ENCODE measurements around the gene PRDM5. TPM values are rescaled to one million over a fixed set of nuclear protein-coding genes. Genes with fewer than 3 reads are reported as not detected.

PRDM5 gene
- total RNA-seq, 1 experiment from 2014 or later = 7.1 TPM

- Histone ChIP-seq H3K9me3 (ENCODE audit: low read depth, low read length, poor library complexity, severe bottlenecking) (no peaks in the 10 kb centered on the region), H3K36me3 (ENCODE audit: insufficient read depth, low read length, poor library complexity, severe bottlenecking) (no peaks in the 10 kb centered on the region), H3K4me1 (ENCODE audit: insufficient read depth, low read length, poor library complexity, severe bottlenecking) (no peaks in the 10 kb centered on the region), H3K27me3 (replicated peaks; ENCODE audit: insufficient read depth, low read depth, low read length, poor library complexity) (no peaks in the 10 kb centered on the region), H3K27ac (ENCODE audit: low read depth, low read length, poor library complexity, severe bottlenecking) (no peak overlapping the region), H3K4me3 (ENCODE audit: low read depth, low read length, poor library complexity, severe bottlenecking) (no peak overlapping the region)
- ChIA-PET POLR2A (ENCODE audit: low non-redundant PET) (no interaction called here), CTCF (no interaction called here)
- DNase-seq (ENCODE audit: low spot score) = no peak
- intact Hi-C loops (cut with micrococcal nuclease; ENCODE audit: unreplicated experiment) = no loop called here
- TF ChIP-seq EZH2 (IDR thresholded peaks at IDR 0.05; ENCODE audit: borderline replicate concordance, low read depth, low read length, poor library complexity, severe bottlenecking) (no peak), CTCF (conservative IDR thresholded peaks at IDR 0.05; ENCODE audit: low read depth, low read length) (no peak)
- no TSS peak for BruUV-seq (replicated peaks)
These were observed 7.2 kb downstream of the PRDM5 start for GRCh38 chr4:120915336-120915735.

- ChIA-PET POLR2A (ENCODE audit: low non-redundant PET) (no interaction called here), CTCF (no interaction called here)
- no peaks in the 10 kb centered on the region for H3K9me3 ChIP-seq (ENCODE audit: low read depth, low read length, poor library complexity, severe bottlenecking)
- no peak overlapping the region for H3K4me3 ChIP-seq (ENCODE audit: low read depth, low read length, poor library complexity, severe bottlenecking)
- H3K27me3 ChIP-seq (replicated peaks; ENCODE audit: insufficient read depth, low read depth, low read length, poor library complexity) = no peaks in the 10 kb centered on the region
- no peak for TF ChIP-seq CTCF (conservative IDR thresholded peaks at IDR 0.05; ENCODE audit: low read depth, low read length)
- no peak for TF ChIP-seq EZH2 (IDR thresholded peaks at IDR 0.05; ENCODE audit: borderline replicate concordance, low read depth, low read length, poor library complexity, severe bottlenecking)
- H3K36me3 ChIP-seq (ENCODE audit: insufficient read depth, low read length, poor library complexity, severe bottlenecking) = no peaks in the 10 kb centered on the region
- H3K4me1 ChIP-seq (ENCODE audit: insufficient read depth, low read length, poor library complexity, severe bottlenecking) = no peaks in the 10 kb centered on the region
- no peak for DNase-seq (ENCODE audit: low spot score)
- no peak overlapping the region for H3K27ac ChIP-seq (ENCODE audit: low read depth, low read length, poor library complexity, severe bottlenecking)
- no TSS peak for BruUV-seq (replicated peaks)
- intact Hi-C loops (cut with micrococcal nuclease; ENCODE audit: unreplicated experiment) = loop anchor here (5.0 kb wide), 1 partner anchor 1291 kb away; no protein-coding TSS in a partner anchor
These were observed 19.1 kb downstream of the PRDM5 start for GRCh38 chr4:120903419-120903818.

GRCh38 chr4:120902925-120903324 lies 19.6 kb downstream of the PRDM5 start:
- POLR2A ChIA-PET (ENCODE audit: low non-redundant PET) = no interaction called here
- Histone ChIP-seq H3K36me3 (ENCODE audit: insufficient read depth, low read length, poor library complexity, severe bottlenecking) (no peaks in the 10 kb centered on the region), H3K4me1 (ENCODE audit: insufficient read depth, low read length, poor library complexity, severe bottlenecking) (no peaks in the 10 kb centered on the region), H3K4me3 (ENCODE audit: low read depth, low read length, poor library complexity, severe bottlenecking) (no peak overlapping the region), H3K9me3 (ENCODE audit: low read depth, low read length, poor library complexity, severe bottlenecking) (no peaks in the 10 kb centered on the region), H3K27me3 (replicated peaks; ENCODE audit: insufficient read depth, low read depth, low read length, poor library complexity) (no peaks in the 10 kb centered on the region), H3K27ac (ENCODE audit: low read depth, low read length, poor library complexity, severe bottlenecking) (no peak overlapping the region)
- TF ChIP-seq CTCF (conservative IDR thresholded peaks at IDR 0.05; ENCODE audit: low read depth, low read length) (no peak), EZH2 (IDR thresholded peaks at IDR 0.05; ENCODE audit: borderline replicate concordance, low read depth, low read length, poor library complexity, severe bottlenecking) (no peak)
- intact Hi-C loops (cut with micrococcal nuclease; ENCODE audit: unreplicated experiment) = loop anchor here (5.0 kb wide), 1 partner anchor 1291 kb away; no protein-coding TSS in a partner anchor
- BruUV-seq (replicated peaks) = no TSS peak
- CTCF ChIA-PET = no interaction called here
- no peak for DNase-seq (ENCODE audit: low spot score)

All from A673 (cell line).